HepG2 (cell line): Measurements from ENCODE around the gene ZNF749. TPM values are rescaled to one million over a fixed set of nuclear protein-coding genes. Genes with fewer than 3 reads are reported as not detected.

ENCODE experiments used
- ETV6 ChIP-seq: sonication (generic); formaldehyde crosslinking; conservative IDR thresholded peaks from 2 replicates; pipeline ENCODE4 v1.4.0; 2020; ENCODE audit warnings: missing genetic modification reagents
- HNRNPLL ChIP-seq: fragments of 200-400 bp; formaldehyde crosslinking; IDR thresholded peaks from 2 replicates; pipeline ENCODE4 v1.6.1; 2017; ENCODE audit warnings: mild to moderate bottlenecking, low read depth, low read length; ENCODE audit not compliant: poor library complexity, severe bottlenecking
- ISL2 ChIP-seq: sonication (generic); formaldehyde crosslinking; IDR thresholded peaks from 2 replicates; pipeline ENCODE4 v1.5.0; 2020; ENCODE audit warnings: missing genetic modification reagents
- KLF15 ChIP-seq: sonication (generic); formaldehyde crosslinking; IDR thresholded peaks from 2 replicates; pipeline ENCODE4 v1.8.1; 2023; ENCODE audit warnings: borderline replicate concordance, mild to moderate bottlenecking, inconsistent platforms, missing genetic modification reagents, mixed read lengths
- MAF1 ChIP-seq: sonication (generic); formaldehyde crosslinking; IDR thresholded peaks from 2 replicates; pipeline ENCODE4 v1.5.0; 2020; ENCODE audit warnings: missing genetic modification reagents, borderline replicate concordance
- MAFF ChIP-seq: IDR thresholded peaks from 2 replicates; pipeline ENCODE4 v1.6.1; 2011; ENCODE audit warnings: low read depth, low read length, improper control_type of control experiment
- MXI1 ChIP-seq: IDR thresholded peaks from 3 replicates; pipeline ENCODE4 v1.6.1; 2012; ENCODE audit warnings: low read depth, low read length, inconsistent platforms, borderline replicate concordance
- PATZ1 ChIP-seq: sonication (generic); formaldehyde crosslinking; IDR thresholded peaks from 2 replicates; pipeline ENCODE4 v1.4.0; 2020; ENCODE audit warnings: missing genetic modification reagents
- SALL1 ChIP-seq: sonication (generic); formaldehyde crosslinking; IDR thresholded peaks from 2 replicates; pipeline ENCODE4 v1.8.0; 2022; ENCODE audit warnings: mild to moderate bottlenecking, missing genetic modification reagents
- SIX1 ChIP-seq: sonication (generic); formaldehyde crosslinking; IDR thresholded peaks from 2 replicates; pipeline ENCODE4 v1.4.0; 2020; ENCODE audit warnings: missing genetic modification reagents, borderline replicate concordance
- TFAP4 ChIP-seq: sonication (generic); IDR thresholded peaks from 2 replicates; pipeline ENCODE4 v1.6.1; 2016; ENCODE audit warnings: low read depth, borderline replicate concordance
- ZBTB26 ChIP-seq: IDR thresholded peaks from 2 replicates; pipeline ENCODE4 v1.6.1; 2016; ENCODE audit warnings: missing compliant biosample characterization, missing genetic modification reagents, borderline replicate concordance
- ZNF274 ChIP-seq: sonication (generic); formaldehyde crosslinking; IDR thresholded peaks from 2 replicates; pipeline ENCODE4 v1.5.1; 2020; ENCODE audit warnings: mild to moderate bottlenecking, missing genetic modification reagents
- ZNF318 ChIP-seq: sonication (generic); formaldehyde crosslinking; IDR thresholded peaks from 2 replicates; pipeline ENCODE4 v1.4.0; 2020; ENCODE audit warnings: mild to moderate bottlenecking, missing genetic modification reagents
- ZNF564 ChIP-seq: sonication (generic); formaldehyde crosslinking; IDR thresholded peaks from 2 replicates; pipeline ENCODE4 v1.8.1; 2023; ENCODE audit warnings: mild to moderate bottlenecking, missing genetic modification reagents
- ZSCAN25 ChIP-seq: sonication (generic); formaldehyde crosslinking; IDR thresholded peaks from 2 replicates; pipeline ENCODE4 v1.8.0; 2022; ENCODE audit warnings: mild to moderate bottlenecking, missing genetic modification reagents
- polyA plus RNA-seq, 8 experiments: library from polyadenylated mRNA; depleted of rRNA in 3 of 8; stranded (reverse) in 7 of 8; unstranded in 1 of 8; fragments of >200 nt; fragmentation: Illumina TruSeq in 4 of 8; extraction: Trizol in 4 of 8; gene quantifications; 2 replicates each; pipeline versions ENCODE4 v1.2.1 to v1.2.3, GENCODE V29; 2011 to 2016; ENCODE audit warnings: low read depth in 4 of 8, missing spikeins in 1 of 8, mixed read lengths in 1 of 8; ENCODE audit not compliant: insufficient read depth in 1 of 8
- total RNA-seq, 5 experiments: library from RNA; depleted of rRNA; stranded (reverse); fragments of >200 nt; fragmentation: Illumina TruSeq; extraction: Trizol; gene quantifications; 2 replicates each; pipeline ENCODE4 v1.2.3, GENCODE V29; 2016; ENCODE audit warnings: low read depth in 1 of 5

Gene ZNF749
- total and polyA plus RNA-seq, 2 of the 13 experiments (the other 11 are each of a cell fraction or from before 2014, with no cell fraction given) = 18.9 to 21.0 TPM

- no peak for TF ChIP-seq ZNF318 (CRISPR knock-in tag)
- TF ChIP-seq PATZ1 (CRISPR knock-in tag) = no peak
- TF ChIP-seq SIX1 = no peak
- TF ChIP-seq ZNF274 (CRISPR knock-in tag) = peak; percentile 31; the same call in 1 of the 2 replicates
- TF ChIP-seq ZNF564 (CRISPR knock-in tag) = no peak
- TF ChIP-seq MXI1 = 0 out of 3 replicates have a peak, but pooled peaks have one; percentile 42
- TF ChIP-seq ISL2 (CRISPR knock-in tag) = no peak
- 0 out of 2 replicates have a peak, but pooled peaks have one; percentile 47 for TF ChIP-seq ZBTB26 (CRISPR knock-in tag)
- TF ChIP-seq MAFF = no peak
- TF ChIP-seq ETV6 (CRISPR knock-in tag) = no peak; the same call in 1 of the 2 replicates
- no peak for TF ChIP-seq KLF15 (CRISPR knock-in tag)
- TF ChIP-seq ZSCAN25 (CRISPR knock-in tag) = no peak
- peak; percentile 72 for TF ChIP-seq SALL1 (CRISPR knock-in tag)
- no peak for TF ChIP-seq HNRNPLL
- peak; percentile 94 for TF ChIP-seq TFAP4
- TF ChIP-seq MAF1 (CRISPR knock-in tag) = no peak
Measured at GRCh38 chr19:57477191-57478008, 42.3 kb downstream of the ZNF749 start, which contains the start of gene ZNF772 (continued).
